CD4-positive, alpha-beta T cell treated with Interferon alpha-2 for 1 hour (primary cell): ENCODE results near the gene NGFR.

Source experiments
- DNase-seq, 2 donors: peaks; one replicate each; pipeline ENCODE4 v3.0.0-alpha.2; 2020 to 2022

The NGFR gene

GRCh38 chr17:49494986-49495841 lies at the start of gene NGFR:
Gene NGFR, plus strand, starts transcription at chr17:49495293. Its CDS starts 125 bp downstream, at chr17:49495418.
- DNase-seq = peak; percentile 59 to 68

GRCh38 chr17:49445591-49445990 lies 49.5 kb upstream of the NGFR start:
- no peak for DNase-seq

GRCh38 chr17:49447628-49448302 lies 47.3 kb upstream of the NGFR start:
- no peak for DNase-seq

- DNase-seq = no peak
Measured at GRCh38 chr17:49450181-49450580, 44.9 kb upstream of the NGFR start.

GRCh38 chr17:49450735-49451134 lies 44.4 kb upstream of the NGFR start:
- DNase-seq = no peak

- peak in 1 of 2 donors; percentile 7 for DNase-seq
Measured at GRCh38 chr17:49452201-49452600, 42.9 kb upstream of the NGFR start.

GRCh38 chr17:49452661-49453060 lies 42.4 kb upstream of the NGFR start:
- no peak for DNase-seq

- DNase-seq = no peak
Measured at GRCh38 chr17:49454050-49454449, 41.0 kb upstream of the NGFR start.

- no peak for DNase-seq
Measured at GRCh38 chr17:49455272-49455861, 39.7 kb upstream of the NGFR start.

- DNase-seq = no peak
Measured at GRCh38 chr17:49456183-49456965, 38.7 kb upstream of the NGFR start.

- no peak for DNase-seq
Measured at GRCh38 chr17:49457564-49458535, 37.2 kb upstream of the NGFR start.

- no peak for DNase-seq
Measured at GRCh38 chr17:49459401-49459984, 35.6 kb upstream of the NGFR start.

GRCh38 chr17:49460401-49460800 lies 34.7 kb upstream of the NGFR start:
- no peak for DNase-seq

- no peak for DNase-seq
Measured at GRCh38 chr17:49461580-49461979, 33.5 kb upstream of the NGFR start.

- DNase-seq = no peak
Measured at GRCh38 chr17:49464049-49464448, 31.0 kb upstream of the NGFR start.

GRCh38 chr17:49465331-49465903 lies 29.7 kb upstream of the NGFR start:
- DNase-seq = no peak

- no peak for DNase-seq
Measured at GRCh38 chr17:49466436-49466835, 28.7 kb upstream of the NGFR start.

- DNase-seq = no peak
Measured at GRCh38 chr17:49467175-49467574, 27.9 kb upstream of the NGFR start.

- DNase-seq = no peak
Measured at GRCh38 chr17:49468811-49469385, 26.2 kb upstream of the NGFR start.
